ENCODE data around the gene HMG20B.
"Not testable (repeated sequence)": the region's sequence is repeated elsewhere in the genome, so short reads cannot be mapped to it uniquely, and the experiment has no call there.

Gene HMG20B

DNA sequence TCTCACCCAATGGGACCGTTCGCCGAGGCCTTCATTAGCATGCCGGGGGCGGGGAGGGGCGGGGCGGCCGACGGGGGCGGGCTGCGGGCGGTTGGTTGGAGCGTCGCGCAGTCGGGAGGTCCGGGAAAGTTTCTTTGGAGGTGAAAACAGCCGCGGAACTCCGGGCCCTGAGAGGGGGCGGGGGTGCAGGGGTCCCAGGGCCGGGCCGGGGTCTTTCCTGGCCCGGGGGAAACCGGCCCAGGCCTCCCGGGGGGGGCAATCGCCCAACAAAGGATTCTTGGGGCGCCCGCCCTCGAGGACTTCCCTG lies at the start of gene HMG20B:
TSS of gene HMG20B (plus strand) at position 90 of the 307 bp plus-strand sequence. CDS start 366 bp downstream, outside the sequence.
- no peak for DNase-seq (ENCODE audit: low read depth)

DNA sequence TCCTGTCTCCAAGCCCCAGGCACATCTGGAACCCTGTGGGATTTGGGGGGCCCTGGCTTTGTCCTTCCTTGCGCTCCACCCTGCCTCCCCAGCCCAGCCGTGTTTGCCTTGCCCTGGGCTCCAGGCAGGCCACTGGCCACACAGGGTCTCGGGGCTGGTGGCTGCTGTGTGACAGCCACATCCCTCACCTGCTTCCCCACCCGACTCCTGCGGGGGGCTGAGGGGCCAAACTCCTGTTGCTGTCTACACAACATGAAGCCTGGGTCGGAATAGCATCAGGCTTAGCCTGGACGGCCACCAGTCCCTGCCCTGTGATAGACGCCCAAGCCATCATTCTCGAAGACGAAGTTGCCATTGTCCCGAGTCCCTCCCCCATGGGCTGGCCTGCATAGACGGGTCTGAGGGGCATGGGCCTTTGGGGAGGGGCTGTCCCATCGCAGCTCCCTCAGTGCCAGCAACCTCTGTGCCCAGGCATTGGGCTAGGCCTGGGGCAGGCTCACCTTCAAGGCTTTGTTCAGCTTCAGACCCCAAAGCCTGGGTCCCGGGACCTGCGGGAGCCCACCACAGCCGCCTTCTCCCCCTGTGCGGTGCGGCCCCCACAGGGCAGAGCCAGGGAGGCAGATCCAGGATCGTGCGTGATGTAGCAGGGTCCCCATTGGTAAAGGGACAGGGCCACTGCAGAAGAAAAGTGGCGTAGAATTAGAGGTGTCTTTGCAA lies 49.2 kb upstream of the HMG20B start:
- DNase-seq (ENCODE audit: low read depth) = no peak

DNA sequence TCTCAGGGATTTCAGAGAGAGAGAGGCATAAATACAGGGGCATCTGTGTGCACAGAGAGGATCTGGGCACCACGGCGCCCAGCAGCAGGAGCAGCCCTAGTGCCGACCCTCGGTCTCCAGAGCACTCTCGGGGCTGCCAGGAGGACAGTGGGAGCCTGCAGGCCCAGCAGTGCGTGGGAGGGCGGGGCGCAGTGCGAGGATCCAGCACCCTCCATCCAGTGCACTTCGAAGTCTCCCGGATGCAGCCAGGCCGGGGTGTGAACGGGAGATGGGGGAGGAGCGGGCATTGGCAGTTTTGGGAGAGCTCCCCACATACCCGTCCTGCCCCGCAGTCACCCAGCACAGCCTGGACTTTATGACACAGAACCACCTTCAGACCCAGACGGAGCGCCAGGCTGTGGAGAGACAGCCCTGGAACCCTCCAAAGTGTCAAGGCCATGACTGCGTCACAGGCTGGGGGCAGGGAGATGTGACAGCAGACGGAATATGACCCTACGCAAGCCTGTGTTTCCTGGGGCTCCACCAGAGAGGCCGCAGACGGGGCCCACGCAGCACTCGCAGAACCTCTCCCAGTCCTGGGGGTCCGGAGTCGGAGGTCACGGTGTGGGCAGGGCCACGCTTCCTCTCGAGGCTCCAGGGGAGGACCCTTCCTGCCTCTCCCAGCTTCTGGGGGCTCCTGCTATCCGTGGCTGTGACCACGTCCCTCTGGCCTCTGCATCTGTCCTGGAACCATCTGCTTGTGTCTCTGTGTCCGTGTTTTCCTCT lies 48.5 kb upstream of the HMG20B start:
- no peak for DNase-seq (ENCODE audit: low read depth)

DNA sequence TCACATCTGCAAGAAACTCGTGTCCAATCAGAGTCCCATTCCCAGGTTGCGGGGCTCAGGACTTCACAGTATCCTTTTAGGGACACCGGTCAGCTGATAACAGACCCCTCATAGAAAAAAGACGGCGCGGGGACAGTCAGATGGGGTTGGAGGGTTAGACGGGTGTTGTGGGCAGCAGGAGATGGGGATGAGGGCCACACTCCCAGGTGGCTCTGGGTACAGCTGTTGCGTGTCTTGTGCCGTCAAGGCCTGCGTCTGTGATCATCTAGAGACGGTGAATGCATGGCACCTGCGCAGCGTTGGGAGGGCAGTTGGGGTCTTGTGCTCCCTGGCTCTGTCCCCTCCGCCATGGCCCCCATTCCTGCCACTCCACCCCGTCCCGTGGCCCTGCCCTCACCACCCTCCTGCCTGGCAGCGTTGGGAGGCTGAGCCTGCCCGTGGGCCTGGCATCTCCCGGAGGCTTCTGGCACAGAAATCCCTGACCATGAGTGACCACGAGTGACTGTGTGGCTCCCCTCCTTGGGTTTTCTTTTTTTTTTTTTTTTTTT lies 47.8 kb upstream of the HMG20B start:
- no peak for DNase-seq (ENCODE audit: low read depth)

DNA sequence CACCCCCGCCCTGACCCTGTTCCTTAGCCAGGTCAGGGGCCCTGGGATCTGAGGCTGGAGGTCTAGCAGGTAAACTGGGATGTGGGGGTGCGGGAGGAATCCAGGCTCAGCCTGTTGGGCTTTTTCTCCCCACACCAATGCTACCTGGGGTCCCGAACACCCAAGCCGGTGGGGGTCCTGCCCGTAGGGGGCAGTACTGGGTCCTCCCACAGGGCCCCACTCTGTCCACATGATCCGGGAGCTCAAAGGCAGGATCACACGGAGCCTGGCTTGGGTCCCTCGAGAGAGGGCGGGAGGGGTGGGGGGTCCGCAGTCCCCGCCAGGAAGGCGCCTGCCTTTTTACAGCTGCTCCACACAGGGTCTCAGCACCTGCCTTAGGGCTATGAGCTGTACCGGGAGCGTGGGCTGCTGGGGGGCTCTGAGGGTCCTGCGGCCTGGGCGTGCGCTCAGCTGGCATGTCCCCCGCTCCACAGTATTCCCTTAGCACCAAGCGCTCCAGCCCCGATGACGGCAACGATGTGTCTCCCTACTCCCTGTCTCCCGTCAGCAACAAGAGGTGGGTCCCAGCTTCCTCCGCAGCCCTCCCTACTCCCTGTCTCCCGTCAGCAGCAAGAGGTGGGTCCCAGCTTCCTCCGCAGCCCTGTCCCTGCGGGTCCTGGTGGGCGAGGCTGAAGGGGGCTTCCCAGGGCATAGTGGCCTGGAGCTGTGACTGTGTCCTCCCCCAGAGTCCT lies 46.1 kb upstream of the HMG20B start:
- DNase-seq (ENCODE audit: low read depth) = no peak

DNA sequence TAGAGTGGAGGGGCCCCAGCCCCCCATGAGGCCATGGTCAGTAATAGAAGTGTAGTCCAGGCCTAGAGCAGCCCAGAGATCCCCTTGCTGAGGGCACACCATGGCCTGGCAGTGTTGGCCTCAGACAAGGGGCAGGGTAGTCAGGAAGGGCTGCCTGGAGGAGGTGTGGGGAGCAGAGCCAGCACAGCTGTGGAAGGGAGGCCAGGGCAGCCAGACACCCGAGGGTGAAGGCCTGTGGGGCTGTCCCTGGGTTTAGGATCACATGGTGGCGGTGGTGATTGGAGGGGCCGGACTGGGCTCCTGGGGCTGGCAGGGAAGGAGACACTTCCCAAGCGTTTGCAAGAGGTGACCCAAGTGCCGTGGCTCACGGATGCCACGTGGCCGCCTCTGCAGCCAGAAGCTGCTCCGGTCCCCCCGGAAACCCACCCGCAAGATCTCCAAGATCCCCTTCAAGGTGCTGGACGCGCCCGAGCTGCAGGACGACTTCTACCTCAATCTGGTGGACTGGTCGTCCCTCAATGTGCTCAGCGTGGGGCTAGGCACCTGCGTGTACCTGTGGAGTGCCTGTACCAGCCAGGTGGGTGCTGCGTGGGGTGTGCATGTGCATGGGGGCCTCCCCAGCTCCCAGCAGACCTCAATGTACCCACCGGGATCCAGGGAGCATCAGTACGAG lies 45.4 kb upstream of the HMG20B start:
- no peak for DNase-seq (ENCODE audit: low read depth)

DNA sequence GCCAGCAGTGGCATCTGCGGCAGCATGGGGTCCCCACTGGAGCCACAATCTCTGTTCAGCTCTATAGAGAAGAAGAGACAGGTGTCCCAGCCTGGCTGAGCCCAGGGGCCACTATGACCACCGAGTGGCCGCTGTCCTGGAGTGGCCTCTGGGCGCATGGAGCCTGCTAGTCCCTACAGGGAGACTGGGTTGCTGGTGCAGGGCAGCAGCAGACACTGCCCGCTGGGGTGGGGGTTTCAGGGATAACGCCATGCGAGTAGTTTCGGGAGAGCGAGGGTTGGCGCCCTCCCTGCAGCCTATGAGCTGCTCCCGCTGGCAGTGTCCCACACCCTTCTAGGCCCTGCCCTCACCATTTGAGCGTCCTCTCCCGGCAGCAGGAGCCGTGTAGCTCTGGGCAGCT lies 44.7 kb upstream of the HMG20B start:
- no peak for DNase-seq (ENCODE audit: low read depth)

DNA sequence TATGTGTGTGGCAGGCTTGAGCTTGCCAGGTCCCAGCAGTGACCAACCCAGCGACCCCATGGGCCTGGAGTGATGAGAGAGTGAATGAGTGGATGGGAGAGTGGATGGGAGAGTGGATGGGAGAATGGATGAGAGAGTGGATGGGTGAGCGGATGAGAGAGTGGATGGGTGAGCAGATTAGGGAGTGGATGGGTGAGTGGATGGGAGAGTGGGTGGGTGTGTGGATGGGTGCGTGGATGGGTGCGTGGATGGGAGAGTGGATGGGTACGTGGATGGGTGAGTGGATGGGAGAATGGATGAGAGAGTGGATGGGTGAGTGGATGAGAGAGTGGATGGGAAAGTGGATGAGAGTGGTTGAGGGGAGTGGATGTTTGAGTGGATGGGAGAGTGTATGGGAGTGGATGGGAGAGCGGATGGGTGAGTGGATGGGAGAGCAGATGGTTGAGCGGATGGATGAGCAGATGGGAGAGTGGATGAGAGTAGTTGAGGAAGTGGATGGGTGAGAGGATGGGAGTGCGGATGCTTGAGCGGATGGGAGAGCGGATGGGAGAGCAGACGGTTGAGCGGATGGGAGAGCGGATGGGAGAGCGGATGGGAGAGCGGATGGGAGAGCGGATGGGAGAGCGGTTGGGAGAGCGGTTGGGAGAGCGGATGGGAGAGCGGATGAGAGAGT lies 44.1 kb upstream of the HMG20B start:
- DNase-seq (ENCODE audit: low read depth) = no peak

DNA sequence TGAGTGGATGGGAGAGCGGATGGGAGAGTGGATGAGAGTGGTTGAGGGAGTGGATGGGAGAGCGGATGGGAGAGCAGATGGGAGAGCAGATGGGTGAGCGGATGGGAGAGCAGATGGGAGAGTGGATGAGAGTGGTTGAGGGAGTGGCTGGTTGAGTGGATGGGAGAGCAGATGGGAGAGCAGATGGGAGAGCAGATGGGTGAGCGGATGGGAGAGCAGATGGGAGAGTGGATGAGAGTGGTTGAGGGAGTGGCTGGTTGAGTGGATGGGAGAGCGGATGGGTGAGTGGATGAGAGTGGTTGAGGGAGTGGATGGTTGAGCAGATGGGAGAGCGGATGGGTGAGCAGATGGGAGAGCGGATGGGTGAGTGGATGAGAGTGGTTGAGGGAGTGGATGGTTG lies 43.4 kb upstream of the HMG20B start:
- not testable (repeated sequence) for DNase-seq (ENCODE audit: low read depth)

DNA sequence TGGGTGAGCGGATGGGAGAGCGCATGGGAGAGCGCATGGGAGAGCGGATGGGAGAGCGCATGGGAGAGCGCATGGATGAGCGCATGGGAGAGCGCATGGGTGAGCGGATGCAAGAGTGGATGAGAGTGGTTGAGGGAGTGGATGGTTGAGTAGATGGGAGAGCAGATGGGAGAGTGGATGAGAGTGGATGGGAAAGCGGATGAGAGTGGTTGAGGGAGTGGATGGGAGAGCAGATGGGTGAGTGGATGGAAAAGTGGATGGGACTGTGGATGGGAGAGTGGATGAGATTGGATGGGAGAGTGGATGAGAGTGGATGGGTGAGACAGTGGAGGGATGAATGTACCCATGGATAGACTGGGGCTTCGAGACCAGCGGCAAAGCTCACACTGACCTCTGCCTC lies 42.4 kb upstream of the HMG20B start:
- DNase-seq (ENCODE audit: low read depth) = no peak

DNA sequence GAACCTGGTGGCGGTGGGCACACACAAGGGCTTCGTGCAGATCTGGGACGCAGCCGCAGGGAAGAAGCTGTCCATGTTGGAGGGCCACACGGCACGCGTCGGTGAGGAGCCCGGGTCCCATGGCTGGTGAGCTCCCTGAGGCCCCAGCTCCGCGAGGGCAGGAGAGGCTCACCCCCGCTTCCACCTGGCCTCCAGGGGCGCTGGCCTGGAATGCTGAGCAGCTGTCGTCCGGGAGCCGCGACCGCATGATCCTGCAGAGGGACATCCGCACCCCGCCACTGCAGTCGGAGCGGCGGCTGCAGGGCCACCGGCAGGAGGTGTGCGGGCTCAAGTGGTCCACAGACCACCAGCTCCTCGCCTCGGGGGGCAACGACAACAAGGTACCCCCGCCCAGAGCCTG lies 41.0 kb upstream of the HMG20B start:
- DNase-seq (ENCODE audit: low read depth) = no peak

DNA sequence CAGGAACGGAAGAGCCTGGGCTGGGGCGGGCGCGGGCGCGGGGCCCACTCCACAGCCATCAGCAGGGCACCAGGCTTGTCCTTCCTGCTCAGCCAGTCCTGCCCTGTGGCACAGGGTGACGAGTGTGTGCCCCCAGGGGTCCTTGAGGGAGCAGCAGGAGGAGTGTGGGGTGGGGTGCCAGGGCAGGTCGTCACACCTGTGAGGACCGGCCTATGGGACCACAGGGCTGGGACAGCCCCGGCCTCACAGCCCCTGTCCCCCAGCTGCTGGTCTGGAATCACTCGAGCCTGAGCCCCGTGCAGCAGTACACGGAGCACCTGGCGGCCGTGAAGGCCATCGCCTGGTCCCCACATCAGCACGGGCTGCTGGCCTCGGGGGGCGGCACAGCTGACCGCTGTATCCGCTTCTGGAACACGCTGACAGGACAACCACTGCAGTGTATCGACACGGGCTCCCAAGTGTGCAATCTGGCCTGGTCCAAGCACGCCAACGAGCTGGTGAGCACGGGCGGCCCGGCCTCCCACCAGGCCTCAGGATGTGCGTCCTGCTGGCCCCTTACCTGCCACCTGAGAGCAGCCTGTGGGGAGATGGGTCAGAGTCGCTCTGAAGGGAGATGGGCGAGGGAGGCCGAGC lies 40.5 kb upstream of the HMG20B start:
- no peak for DNase-seq (ENCODE audit: low read depth)

DNA sequence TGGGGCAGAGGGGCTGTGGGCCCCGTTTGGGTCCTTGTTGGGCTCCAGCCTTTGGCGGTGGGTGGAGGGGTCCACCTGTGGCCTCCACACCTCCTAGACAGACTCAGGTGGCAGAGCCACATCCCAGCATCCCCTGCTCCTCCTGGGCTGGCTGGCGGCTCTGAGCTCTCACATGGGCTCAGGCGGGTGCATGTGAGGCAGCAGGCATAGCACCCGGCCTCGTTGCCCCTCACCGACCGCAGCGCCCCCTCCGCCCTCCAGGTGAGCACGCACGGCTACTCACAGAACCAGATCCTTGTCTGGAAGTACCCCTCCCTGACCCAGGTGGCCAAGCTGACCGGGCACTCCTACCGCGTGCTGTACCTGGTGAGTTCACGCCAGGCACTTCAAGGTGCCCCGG lies 39.7 kb upstream of the HMG20B start:
- DNase-seq (ENCODE audit: low read depth) = no peak

DNA sequence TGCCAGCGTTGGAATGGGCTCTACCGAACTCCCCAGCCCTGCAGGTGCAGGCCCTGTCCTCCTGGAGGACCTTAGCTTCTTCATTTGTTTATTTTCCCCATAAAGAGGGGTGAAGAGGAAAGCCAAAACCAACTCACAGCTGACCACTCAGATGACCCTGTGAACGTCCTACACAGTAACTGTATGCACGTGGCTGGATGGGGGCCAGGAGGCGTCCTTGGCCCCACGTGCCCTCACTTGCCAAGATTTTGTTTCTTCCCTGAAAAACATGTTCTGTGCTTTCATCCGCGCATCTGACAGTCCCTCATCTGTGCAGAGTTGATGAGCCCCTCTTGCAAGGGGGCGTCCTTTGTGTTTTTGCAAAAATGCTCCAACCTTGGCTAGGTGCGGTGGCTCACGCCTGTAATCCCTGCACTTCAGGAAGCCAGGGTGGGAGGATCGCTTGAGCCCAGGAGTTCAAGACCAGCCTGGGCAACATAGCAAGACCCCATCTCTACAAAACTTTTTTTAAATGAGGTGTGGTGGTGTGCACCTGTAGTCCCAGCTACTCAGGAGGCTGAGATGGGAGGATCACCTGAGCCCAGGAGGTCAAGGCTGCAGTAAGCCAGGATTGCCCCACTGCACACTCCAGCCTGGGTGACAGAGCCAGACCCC lies 39.1 kb upstream of the HMG20B start:
- no peak for DNase-seq (ENCODE audit: low read depth)

DNA sequence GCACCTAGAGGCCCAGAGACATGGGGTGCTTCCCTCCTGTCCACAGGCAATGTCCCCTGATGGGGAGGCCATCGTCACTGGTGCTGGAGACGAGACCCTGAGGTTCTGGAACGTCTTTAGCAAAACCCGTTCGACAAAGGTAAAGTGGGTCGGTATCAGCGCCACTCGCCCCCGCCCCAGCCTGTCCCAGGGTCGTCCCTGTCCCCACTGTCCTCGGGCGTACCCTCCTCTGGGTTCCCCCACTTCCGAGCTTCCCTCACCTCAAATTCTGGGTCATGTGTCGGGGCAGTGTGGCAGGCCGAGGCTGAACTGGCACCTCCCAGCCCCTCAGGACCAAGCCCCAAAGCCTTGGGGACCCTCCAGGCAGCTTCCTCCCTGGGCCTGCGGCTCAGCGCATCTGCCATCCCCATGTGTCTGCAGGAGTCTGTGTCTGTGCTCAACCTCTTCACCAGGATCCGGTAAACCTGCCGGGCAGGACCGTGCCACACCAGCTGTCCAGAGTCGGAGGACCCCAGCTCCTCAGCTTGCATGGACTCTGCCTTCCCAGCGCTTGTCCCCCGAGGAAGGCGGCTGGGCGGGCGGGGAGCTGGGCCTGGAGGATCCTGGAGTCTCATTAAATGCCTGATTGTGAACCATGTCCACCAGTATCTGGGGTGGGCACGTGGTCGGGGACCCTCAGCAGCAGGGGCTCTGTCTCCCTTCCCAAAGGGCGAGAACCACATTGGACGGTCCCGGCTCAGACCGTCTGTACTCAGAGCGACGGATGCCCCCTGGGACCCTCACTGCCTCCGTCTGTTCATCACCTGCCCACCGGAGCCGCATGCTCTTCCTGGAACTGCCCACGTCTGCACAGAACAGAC lies 38.1 kb upstream of the HMG20B start:
- DNase-seq (ENCODE audit: low read depth) = no peak

DNA sequence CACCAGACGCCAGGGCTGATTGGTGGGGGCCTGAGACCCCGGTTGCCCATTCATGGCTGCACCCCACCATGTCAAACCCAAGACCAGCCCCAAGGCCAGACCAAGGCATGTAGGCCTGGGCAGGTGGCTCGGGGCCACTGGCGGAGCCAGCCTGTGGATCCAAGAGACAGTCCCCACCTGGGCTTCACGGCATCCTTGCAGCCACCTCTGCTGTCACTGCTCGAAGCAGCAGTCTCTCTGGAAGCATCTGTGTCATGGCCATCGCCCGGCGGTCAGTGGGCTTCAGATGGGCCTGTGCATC lies 37.6 kb upstream of the HMG20B start:
- DNase-seq (ENCODE audit: low read depth) = no peak

DNA sequence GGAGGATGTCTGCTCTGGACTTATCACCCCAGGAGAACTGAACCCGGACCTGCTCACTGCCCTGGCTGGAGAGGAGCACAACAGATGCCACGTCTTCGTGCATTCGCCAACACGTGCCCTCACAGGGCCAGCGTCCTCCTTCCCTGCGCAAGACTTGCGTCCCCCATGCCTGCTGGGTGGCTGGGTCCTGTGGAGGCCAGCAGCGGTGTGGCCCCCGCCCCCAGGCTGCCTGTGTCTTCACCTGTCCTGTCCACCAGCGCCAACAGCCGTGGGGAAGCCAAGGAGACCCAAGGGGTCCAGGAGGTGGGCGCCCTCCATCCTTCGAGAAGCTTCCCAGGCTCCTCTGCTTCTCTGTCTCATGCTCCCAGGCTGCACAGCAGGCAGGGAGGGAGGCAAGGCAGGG lies 37.2 kb upstream of the HMG20B start:
- DNase-seq (ENCODE audit: low read depth) = no peak

DNA sequence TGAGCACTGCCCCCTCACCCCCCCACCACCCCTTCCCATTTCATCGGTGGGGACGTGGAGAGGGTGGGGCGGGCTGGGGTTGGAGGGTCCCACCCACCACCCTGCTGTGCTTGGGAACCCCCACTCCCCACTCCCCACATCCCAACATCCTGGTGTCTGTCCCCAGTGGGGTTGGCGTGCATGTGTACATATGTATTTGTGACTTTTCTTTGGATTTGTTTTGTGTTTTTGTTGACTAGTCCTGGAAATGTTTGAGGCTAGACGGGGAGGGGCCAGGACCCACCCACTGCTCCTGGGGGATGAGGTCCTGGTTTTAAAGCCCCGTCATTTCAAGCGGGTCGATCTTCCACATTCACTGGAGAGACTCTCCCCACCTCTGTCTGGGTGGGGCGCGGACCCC lies 36.8 kb upstream of the HMG20B start:
- no peak for DNase-seq (ENCODE audit: low read depth)

DNA sequence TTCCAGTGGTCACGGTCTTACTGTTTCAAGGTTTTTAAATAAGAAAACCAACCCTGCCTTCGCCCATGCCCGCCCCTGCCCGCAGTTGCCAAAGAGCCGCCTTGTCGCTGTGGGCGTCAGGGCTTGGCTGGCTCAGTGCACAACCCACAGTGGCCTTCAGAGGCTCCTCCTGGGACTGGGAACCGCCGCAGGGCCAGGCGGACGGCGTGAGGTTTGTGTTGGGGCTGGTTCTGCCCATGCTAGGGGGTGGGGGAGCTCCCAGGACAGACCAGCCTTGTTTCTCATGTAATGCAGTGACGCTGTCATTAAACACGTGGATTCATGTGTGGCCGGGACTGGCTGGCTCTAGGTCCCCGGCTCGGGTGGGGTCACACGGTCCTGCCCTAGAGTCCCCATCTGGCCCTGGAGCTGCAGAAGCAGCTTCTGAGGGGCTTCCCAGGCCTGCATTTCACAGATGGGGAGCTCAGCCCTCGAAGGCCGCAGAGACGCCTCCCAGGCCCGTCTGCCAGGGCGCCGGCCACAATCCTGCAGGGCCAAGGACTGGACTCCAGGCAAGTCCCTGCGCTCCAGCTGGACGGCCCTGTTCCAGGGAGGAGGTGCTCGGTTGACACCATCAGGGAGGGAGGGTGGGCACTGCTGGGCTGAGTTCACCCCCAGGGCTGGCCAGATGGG lies 36.2 kb upstream of the HMG20B start:
- no peak for DNase-seq (ENCODE audit: low read depth)

DNA sequence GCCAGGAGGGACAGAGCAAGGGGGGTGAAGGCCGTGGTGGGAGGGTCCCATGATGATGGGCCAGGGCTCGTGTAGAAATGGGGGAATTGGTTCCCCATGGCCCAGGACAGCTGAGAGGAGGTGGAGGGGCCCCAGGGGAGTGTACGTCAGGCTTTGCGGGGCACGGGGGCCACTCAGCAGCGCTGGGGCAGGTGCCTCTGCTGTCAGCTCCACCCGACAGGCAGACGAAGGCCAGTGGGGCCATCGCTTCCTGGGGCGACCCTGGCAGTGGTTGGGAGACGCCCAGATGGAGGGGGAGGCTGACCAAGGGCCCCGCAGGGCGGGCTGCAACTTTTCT lies 35.7 kb upstream of the HMG20B start:
- no peak for DNase-seq (ENCODE audit: low read depth)

Data from amniotic epithelial cell (primary cell).